GM12878 (cell line): ENCODE results near the gene RNF113B. TPM values are rescaled to one million over a fixed set of nuclear protein-coding genes. Genes with fewer than 3 reads are reported as not detected.
A peak's percentile ranks its signal among the peaks of the same experiment; 100 is the strongest.

ENCODE experiments used
- ASH2L ChIP-seq: fragments of 300-600, 200-600 bp; sonication (generic); IDR thresholded peaks from 2 replicates; pipeline ENCODE4 v1.6.1; 2017; ENCODE audit warnings: low read depth, mild to moderate bottlenecking, borderline replicate concordance
- BACH1 ChIP-seq: fragments of 450-650 bp; IDR thresholded peaks from 2 replicates; pipeline ENCODE4 v1.6.1; 2017; ENCODE audit warnings: mild to moderate bottlenecking, borderline replicate concordance
- CBX5 ChIP-seq: sonication (generic); IDR thresholded peaks from 2 replicates; pipeline ENCODE4 v1.6.1; 2016; ENCODE audit warnings: low read depth, moderate library complexity, mild to moderate bottlenecking, inconsistent platforms
- GATAD2B ChIP-seq: fragments of 450-650 bp; conservative IDR thresholded peaks from 2 replicates; pipeline ENCODE4 v1.6.1; 2017; ENCODE audit warnings: low read depth, mild to moderate bottlenecking, moderate library complexity
- HDAC6 ChIP-seq: fragments of 200-600 bp; sonication (generic); IDR thresholded peaks from one replicate; pipeline ENCODE4 v1.8.0; 2017; ENCODE audit warnings: antibody characterized with exemption; ENCODE audit not compliant: unreplicated experiment
- IKZF1 ChIP-seq: fragments of 450-650 bp; conservative IDR thresholded peaks from 2 replicates; pipeline ENCODE4 v1.6.1; 2017; ENCODE audit warnings: antibody characterized with exemption, mild to moderate bottlenecking
- KAT2A ChIP-seq: conservative IDR thresholded peaks from 2 replicates; pipeline ENCODE4 v1.6.1; 2011; ENCODE audit warnings: low read depth, low read length; ENCODE audit not compliant: control insufficient read depth
- LARP7 ChIP-seq: fragments of 450-650 bp; IDR thresholded peaks from 2 replicates; pipeline ENCODE4 v1.6.1; 2017; ENCODE audit warnings: mild to moderate bottlenecking
- PBX3 ChIP-seq: IDR thresholded peaks from 2 replicates; pipeline ENCODE4 v1.6.1; 2011; ENCODE audit warnings: mild to moderate bottlenecking, low read depth, low read length, moderate library complexity; ENCODE audit not compliant: insufficient replicate concordance
- POLR2AphosphoS2 ChIP-seq: IDR thresholded peaks from 2 replicates; pipeline ENCODE4 v1.6.1; 2011; ENCODE audit warnings: low read depth, mild to moderate bottlenecking, low read length, improper control_type of control experiment, moderate library complexity
- PRDM15 ChIP-seq: fragments of 450-650 bp; formaldehyde crosslinking; IDR thresholded peaks from 2 replicates; pipeline ENCODE4 v1.4.0; 2020; ENCODE audit warnings: mild to moderate bottlenecking, moderate library complexity
- STAT1 ChIP-seq: fragments of 450-650 bp; conservative IDR thresholded peaks from 2 replicates; pipeline ENCODE4 v1.6.1; 2014; ENCODE audit warnings: antibody characterized with exemption, mild to moderate bottlenecking
- ZBTB40 ChIP-seq: fragments of 450-650 bp; IDR thresholded peaks from 2 replicates; pipeline ENCODE4 v1.6.1; 2016; ENCODE audit warnings: mild to moderate bottlenecking, moderate library complexity, borderline replicate concordance
- ZNF274 ChIP-seq: IDR thresholded peaks from one replicate; pipeline ENCODE4 v1.8.0; 2011; ENCODE audit not compliant: insufficient read length, insufficient read depth
- polyA plus RNA-seq, 11 experiments: library from polyadenylated mRNA; depleted of rRNA in 4 of 11; unstranded in 6 of 11; stranded (reverse) in 5 of 11; fragments of >200 nt; fragmentation: Nextera tagmentation in 4 of 11; fragmentation: Illumina TruSeq in 1 of 11; extraction: Ambion mirVana in 4 of 11; extraction: Trizol in 1 of 11; gene quantifications; 1 replicate in 1 of 11; 2 replicates in 10 of 11; pipeline versions ENCODE4 v1.2.1 to v1.2.3, GENCODE V29; 2011 to 2016; ENCODE audit warnings: inconsistent platforms in 2 of 11, missing spikeins in 2 of 11, low read depth in 1 of 11
- total RNA-seq, 4 experiments: library from RNA; depleted of rRNA in 3 of 4; stranded (reverse); fragments of >200 nt in 3 of 4; fragmentation: Illumina TruSeq in 1 of 4; extraction: Trizol in 1 of 4; gene quantifications; 2 replicates each; pipeline versions ENCODE4 v1.2.1 to v1.2.3, GENCODE V29; 2013 to 2021
- TF ChIP-seq, protein P1 (sequence below): fragments of 450-650 bp; conservative IDR thresholded peaks from 2 replicates; pipeline ENCODE4 v1.6.1; 2017; ENCODE audit warnings: mild to moderate bottlenecking, moderate library complexity
- TF ChIP-seq, protein P2 (sequence below): fragments of 450-650 bp; IDR thresholded peaks from 2 replicates; pipeline ENCODE4 v1.6.1; 2016; ENCODE audit warnings: mild to moderate bottlenecking

RNF113B gene
- total and polyA plus RNA-seq, 10 of the 15 experiments (the other 5 are each of a cell fraction or from before 2014, with no cell fraction given), result not detected

GRCh38 chr13:98142380-98143156, 34.5 kb downstream of the RNF113B start, which contains the start of gene FARP1 (continued):
- TF ChIP-seq, protein P1, sequence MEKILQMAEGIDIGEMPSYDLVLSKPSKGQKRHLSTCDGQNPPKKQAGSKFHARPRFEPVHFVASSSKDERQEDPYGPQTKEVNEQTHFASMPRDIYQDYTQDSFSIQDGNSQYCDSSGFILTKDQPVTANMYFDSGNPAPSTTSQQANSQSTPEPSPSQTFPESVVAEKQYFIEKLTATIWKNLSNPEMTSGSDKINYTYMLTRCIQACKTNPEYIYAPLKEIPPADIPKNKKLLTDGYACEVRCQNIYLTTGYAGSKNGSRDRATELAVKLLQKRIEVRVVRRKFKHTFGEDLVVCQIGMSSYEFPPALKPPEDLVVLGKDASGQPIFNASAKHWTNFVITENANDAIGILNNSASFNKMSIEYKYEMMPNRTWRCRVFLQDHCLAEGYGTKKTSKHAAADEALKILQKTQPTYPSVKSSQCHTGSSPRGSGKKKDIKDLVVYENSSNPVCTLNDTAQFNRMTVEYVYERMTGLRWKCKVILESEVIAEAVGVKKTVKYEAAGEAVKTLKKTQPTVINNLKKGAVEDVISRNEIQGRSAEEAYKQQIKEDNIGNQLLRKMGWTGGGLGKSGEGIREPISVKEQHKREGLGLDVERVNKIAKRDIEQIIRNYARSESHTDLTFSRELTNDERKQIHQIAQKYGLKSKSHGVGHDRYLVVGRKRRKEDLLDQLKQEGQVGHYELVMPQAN, result peak; percentile 22; the same call in 1 of the 2 replicates
- TF ChIP-seq PBX3 (no peak), ZBTB40 (peak; percentile 44; the same call in 1 of the 2 replicates), ZNF274 (no peak), POLR2AphosphoS2 (no peak), PRDM15 (CRISPR knock-in tag) (no peak), IKZF1 (peak; percentile 55), GATAD2B (peak; percentile 83; the same call in 1 of the 2 replicates), CBX5 (no peak; the same call in 1 of the 2 replicates), STAT1 (no peak), BACH1 (0 out of 2 replicates have a peak, but pooled peaks have one; percentile 33), ASH2L (no peak), LARP7 (0 out of 2 replicates have a peak, but pooled peaks have one; percentile 41), HDAC6 (peak; percentile 38), KAT2A (no peak)
- TF ChIP-seq, protein P2, sequence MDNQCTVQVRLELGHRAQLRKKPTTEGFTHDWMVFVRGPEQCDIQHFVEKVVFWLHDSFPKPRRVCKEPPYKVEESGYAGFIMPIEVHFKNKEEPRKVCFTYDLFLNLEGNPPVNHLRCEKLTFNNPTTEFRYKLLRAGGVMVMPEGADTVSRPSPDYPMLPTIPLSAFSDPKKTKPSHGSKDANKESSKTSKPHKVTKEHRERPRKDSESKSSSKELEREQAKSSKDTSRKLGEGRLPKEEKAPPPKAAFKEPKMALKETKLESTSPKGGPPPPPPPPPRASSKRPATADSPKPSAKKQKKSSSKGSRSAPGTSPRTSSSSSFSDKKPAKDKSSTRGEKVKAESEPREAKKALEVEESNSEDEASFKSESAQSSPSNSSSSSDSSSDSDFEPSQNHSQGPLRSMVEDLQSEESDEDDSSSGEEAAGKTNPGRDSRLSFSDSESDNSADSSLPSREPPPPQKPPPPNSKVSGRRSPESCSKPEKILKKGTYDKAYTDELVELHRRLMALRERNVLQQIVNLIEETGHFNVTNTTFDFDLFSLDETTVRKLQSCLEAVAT, result no peak
